GM21515 (cell line): ENCODE measurements around the gene NR1I3.
"Not testable (repeated sequence)": the region's sequence is repeated elsewhere in the genome, so short reads cannot be mapped to it uniquely, and the experiment has no call there.

ENCODE experiments used
- ATAC-seq: cut with Tn5 transposase; IDR thresholded peaks from one replicate; pipeline ENCODE4 v1.9.1; 2021; ENCODE audit not compliant: unreplicated experiment

The NR1I3 gene

GRCh38 chr1:161238039-161238473 lies at the start of gene NR1I3:
TSS of gene NR1I3 (minus strand) at chr1:161238203. CDS start at chr1:161236565, 1,638 bp downstream.
- no peak for ATAC-seq

- ATAC-seq, result no peak
Measured at GRCh38 chr1:161287482-161288054, 49.6 kb upstream of the NR1I3 start.

GRCh38 chr1:161285521-161285920 lies 47.5 kb upstream of the NR1I3 start:
- no peak for ATAC-seq

GRCh38 chr1:161285113-161285512 lies 47.1 kb upstream of the NR1I3 start:
- ATAC-seq, result no peak

GRCh38 chr1:161282991-161283390 lies 45.0 kb upstream of the NR1I3 start:
- no peak for ATAC-seq

GRCh38 chr1:161274874-161275273 lies 36.9 kb upstream of the NR1I3 start:
- no peak for ATAC-seq

GRCh38 chr1:161273402-161273801 lies 35.4 kb upstream of the NR1I3 start:
- no peak for ATAC-seq

- ATAC-seq, result no peak
Measured at GRCh38 chr1:161267321-161267720, 29.3 kb upstream of the NR1I3 start.

- no peak for ATAC-seq
Measured at GRCh38 chr1:161266836-161267235, 28.8 kb upstream of the NR1I3 start.

- no peak for ATAC-seq
Measured at GRCh38 chr1:161266202-161266601, 28.2 kb upstream of the NR1I3 start.

GRCh38 chr1:161265305-161265704 lies 27.3 kb upstream of the NR1I3 start:
- ATAC-seq, result no peak

- ATAC-seq, result no peak
Measured at GRCh38 chr1:161261261-161262235, 23.5 kb upstream of the NR1I3 start.

- no peak for ATAC-seq
Measured at GRCh38 chr1:161260376-161261260, 22.6 kb upstream of the NR1I3 start.

GRCh38 chr1:161259765-161260164 lies 21.8 kb upstream of the NR1I3 start:
- no peak for ATAC-seq

GRCh38 chr1:161259345-161259702 lies 21.3 kb upstream of the NR1I3 start:
- no peak for ATAC-seq

- no peak for ATAC-seq
Measured at GRCh38 chr1:161258439-161259344, 20.7 kb upstream of the NR1I3 start, which contains the start of gene PCP4L1. TSS of gene PCP4L1 (plus strand) at chr1:161258745. CDS start at chr1:161258975, 230 bp downstream.

- ATAC-seq, result not testable (repeated sequence)
Measured at GRCh38 chr1:161257109-161257508, 19.1 kb upstream of the NR1I3 start.

GRCh38 chr1:161255955-161256520 lies 18.0 kb upstream of the NR1I3 start:
- not testable (repeated sequence) for ATAC-seq

- not testable (repeated sequence) for ATAC-seq
Measured at GRCh38 chr1:161255302-161255701, 17.3 kb upstream of the NR1I3 start.

GRCh38 chr1:161251579-161251978 lies 13.6 kb upstream of the NR1I3 start:
- ATAC-seq, result no peak
